Breast epithelium (tissue), 4 donors: ENCODE measurements around the gene FEM1B. TPM values are rescaled to one million over a fixed set of nuclear protein-coding genes. Genes with fewer than 3 reads are reported as not detected.

Experiments
- DNase-seq, 2 donors: peaks; one replicate each; pipeline ENCODE4 v3.0.0-alpha.2; 2019; ENCODE audit warnings: low spot score in 2 of 2
- H3K27ac ChIP-seq, 2 donors: fragments of 200-600 bp; sonication (generic) in 1 of 2; one replicate each; pipeline ENCODE4 v1.5.1; 2016 to 2019; ENCODE audit warnings: mild to moderate bottlenecking in 1 of 2
- H3K27me3 ChIP-seq, 2 donors: fragments of 200-600 bp; sonication (generic) in 1 of 2; one replicate each; pipeline versions ENCODE4 v1.5.1 to v1.6.0; 2017 to 2019; ENCODE audit warnings: control low read depth in 1 of 2, mild to moderate bottlenecking in 1 of 2
- H3K36me3 ChIP-seq: fragments of 200-600 bp; one replicate; pipeline ENCODE4 v1.5.1; 2019
- H3K4me1 ChIP-seq, 2 donors: fragments of 200-600 bp; sonication (generic); one replicate each; pipeline ENCODE4 v1.5.1; 2016 to 2019; ENCODE audit warnings: control low read depth in 1 of 2
- H3K4me3 ChIP-seq, 3 donors: fragments of 200-600 bp; sonication (generic); 1 replicate in 2 of 3; 2 replicates in 1 of 3; pipeline ENCODE4 v1.5.1; 2016 to 2019; ENCODE audit warnings: mild to moderate bottlenecking in 3 of 3, moderate library complexity in 2 of 3
- H3K9me3 ChIP-seq, 2 donors: fragments of 200-600 bp; sonication (generic) in 1 of 2; one replicate each; pipeline ENCODE4 v1.5.1; 2016 to 2019; ENCODE audit warnings: control low read depth in 1 of 2
- POLR2A ChIP-seq: fragments of 450-650 bp; IDR thresholded peaks from one replicate; pipeline ENCODE4 v1.6.1; 2016; ENCODE audit warnings: antibody characterized with exemption, mild to moderate bottlenecking, moderate library complexity
- POLR2AphosphoS5 ChIP-seq, 3 donors: sonication (generic); formaldehyde crosslinking; IDR thresholded peaks; one replicate each; pipeline ENCODE4 v1.6.1; 2017; ENCODE audit warnings: antibody characterized with exemption in 3 of 3
- intact Hi-C: fragments of 100-400 bp; cut with DNase I; formaldehyde crosslinking; loops from one replicate; pipeline ENCODE4 v1.15.1; 2023; ENCODE audit warnings: low total_unique reads
- total RNA-seq, 3 donors: library from RNA; depleted of rRNA; stranded (reverse); fragments of >200 nt; gene quantifications; one replicate each; pipeline ENCODE4 v1.1.0, GENCODE V29; 2016
- TF ChIP-seq, protein P1 (sequence below), 3 donors: fragments of 450-650 bp; IDR thresholded peaks; one replicate each; pipeline ENCODE4 v1.5.1; 2016 to 2017; ENCODE audit warnings: antibody characterized with exemption in 3 of 3, mild to moderate bottlenecking in 3 of 3, moderate library complexity in 3 of 3

FEM1B gene
- total RNA-seq, 3 donors from 2014 or later, result 48.5 to 82.7 (median 60.0) TPM

DNA sequence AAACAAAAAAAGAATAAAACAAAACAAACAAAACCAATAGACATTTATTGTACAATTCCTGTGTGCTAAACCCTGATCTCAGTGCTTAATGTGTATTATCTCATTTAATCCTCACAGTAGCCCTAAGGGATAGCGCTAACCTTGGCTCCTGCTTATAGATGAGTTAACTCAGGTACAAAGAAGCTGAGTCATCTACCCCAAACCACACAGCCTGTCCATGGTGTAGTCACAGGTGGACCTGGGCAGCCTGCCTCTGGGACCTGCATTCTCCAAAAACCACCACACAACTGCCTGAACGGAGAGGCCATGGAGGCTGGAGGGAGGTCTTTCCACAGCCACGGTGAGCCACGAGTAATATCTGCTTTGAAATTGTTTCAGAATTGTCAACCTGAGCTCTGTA lies 42.5 kb upstream of the FEM1B start:
- Histone ChIP-seq H3K27me3 (no peaks in the 10 kb centered on the region), H3K27ac (no peak overlapping the region), H3K36me3 (no peaks in the 10 kb centered on the region), H3K4me3 (no peak overlapping the region), H3K9me3 (no peaks in the 10 kb centered on the region), H3K4me1 (no peaks in the 10 kb centered on the region)
- no peak for DNase-seq
- intact Hi-C loops, result loop anchor here (5.0 kb wide), 1 partner anchor 1428 kb away; no protein-coding TSS in a partner anchor
- TF ChIP-seq POLR2AphosphoS5 (IDR thresholded peaks at IDR 0.05) (no peak), POLR2A (no peak)
- TF ChIP-seq, protein P1, sequence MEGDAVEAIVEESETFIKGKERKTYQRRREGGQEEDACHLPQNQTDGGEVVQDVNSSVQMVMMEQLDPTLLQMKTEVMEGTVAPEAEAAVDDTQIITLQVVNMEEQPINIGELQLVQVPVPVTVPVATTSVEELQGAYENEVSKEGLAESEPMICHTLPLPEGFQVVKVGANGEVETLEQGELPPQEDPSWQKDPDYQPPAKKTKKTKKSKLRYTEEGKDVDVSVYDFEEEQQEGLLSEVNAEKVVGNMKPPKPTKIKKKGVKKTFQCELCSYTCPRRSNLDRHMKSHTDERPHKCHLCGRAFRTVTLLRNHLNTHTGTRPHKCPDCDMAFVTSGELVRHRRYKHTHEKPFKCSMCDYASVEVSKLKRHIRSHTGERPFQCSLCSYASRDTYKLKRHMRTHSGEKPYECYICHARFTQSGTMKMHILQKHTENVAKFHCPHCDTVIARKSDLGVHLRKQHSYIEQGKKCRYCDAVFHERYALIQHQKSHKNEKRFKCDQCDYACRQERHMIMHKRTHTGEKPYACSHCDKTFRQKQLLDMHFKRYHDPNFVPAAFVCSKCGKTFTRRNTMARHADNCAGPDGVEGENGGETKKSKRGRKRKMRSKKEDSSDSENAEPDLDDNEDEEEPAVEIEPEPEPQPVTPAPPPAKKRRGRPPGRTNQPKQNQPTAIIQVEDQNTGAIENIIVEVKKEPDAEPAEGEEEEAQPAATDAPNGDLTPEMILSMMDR (IDR thresholded peaks at IDR 0.05), result no peak

DNA sequence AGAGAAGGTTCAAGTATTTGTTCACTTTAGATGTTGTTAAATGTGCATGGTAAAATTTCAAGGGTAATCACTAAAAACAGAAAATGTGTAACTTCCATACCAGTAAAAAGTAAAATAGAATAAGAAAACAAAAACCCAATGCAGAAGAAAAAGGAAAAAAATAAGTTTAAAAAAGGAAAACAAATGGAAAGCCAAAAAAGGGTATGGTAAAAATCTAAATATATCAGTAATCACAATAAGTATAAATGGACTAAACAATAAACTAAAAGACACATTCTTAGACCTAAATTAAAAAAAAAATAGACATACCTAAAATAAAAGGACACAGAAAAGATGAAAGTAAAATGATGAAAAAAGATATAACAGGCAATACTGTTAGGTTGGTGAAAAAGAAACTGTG lies 38.5 kb upstream of the FEM1B start:
- Histone ChIP-seq H3K9me3 (peaks cover 0 to 2% of the 10 kb centered on the region in 2 donors), H3K4me1 (no peaks in the 10 kb centered on the region), H3K4me3 (no peak overlapping the region), H3K27me3 (no peaks in the 10 kb centered on the region), H3K27ac (no peak overlapping the region), H3K36me3 (no peaks in the 10 kb centered on the region)
- TF ChIP-seq, protein P1 (IDR thresholded peaks at IDR 0.05), result no peak
- TF ChIP-seq POLR2AphosphoS5 (IDR thresholded peaks at IDR 0.05) (no peak), POLR2A (no peak)
- DNase-seq, result no peak
- intact Hi-C loops, result loop anchor here (5.0 kb wide), 1 partner anchor 1432 kb away; no protein-coding TSS in a partner anchor

DNA sequence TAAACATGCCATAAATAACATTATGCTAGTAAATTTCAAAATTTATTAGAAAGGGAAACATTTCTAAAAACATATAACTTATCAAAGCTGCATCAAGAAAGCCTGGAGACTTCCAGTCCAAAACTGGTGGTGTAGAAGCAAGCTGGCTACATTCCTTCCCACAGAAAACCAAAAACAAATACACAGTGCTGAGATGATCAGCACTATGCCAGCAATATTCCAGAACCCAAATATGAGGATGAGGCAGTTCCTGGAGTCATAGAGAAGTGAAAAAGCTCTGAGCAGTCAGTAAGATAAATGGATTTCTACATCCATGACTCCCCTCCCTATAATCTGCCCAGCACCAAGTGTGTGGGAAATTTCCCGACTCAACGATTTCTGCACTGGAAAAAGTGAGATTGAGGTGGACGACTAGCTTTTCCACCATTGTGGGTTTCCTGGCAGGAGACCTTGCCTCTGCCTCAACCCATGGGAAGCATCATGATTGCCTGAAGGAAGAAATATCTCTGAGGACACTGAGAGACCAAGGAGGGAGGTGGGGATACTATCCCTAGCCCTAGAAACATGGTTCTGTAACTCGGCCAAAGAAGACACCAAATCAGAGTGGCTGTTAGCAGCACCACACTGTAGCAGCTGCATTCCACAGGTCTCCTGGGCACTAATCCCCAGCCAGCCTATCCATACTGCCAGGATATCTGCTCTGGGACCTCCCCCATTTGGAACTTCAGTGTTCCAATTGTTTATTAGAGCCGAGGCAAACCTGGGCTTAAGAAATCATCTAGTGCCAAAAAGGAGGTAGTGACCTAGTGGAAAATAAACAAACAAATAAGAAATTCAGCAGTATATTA lies 36.2 kb upstream of the FEM1B start:
- no peak for DNase-seq
- TF ChIP-seq POLR2A (no peak), POLR2AphosphoS5 (IDR thresholded peaks at IDR 0.05) (no peak)
- TF ChIP-seq, protein P1 (IDR thresholded peaks at IDR 0.05), result no peak
- no peak overlapping the region for H3K27ac ChIP-seq
- H3K36me3 ChIP-seq, result no peaks in the 10 kb centered on the region
- H3K9me3 ChIP-seq, result peaks cover 6 to 8% of the 10 kb centered on the region in 2 donors
- H3K4me1 ChIP-seq, result no peaks in the 10 kb centered on the region
- no peaks in the 10 kb centered on the region for H3K27me3 ChIP-seq
- intact Hi-C loops, result no loop called here
- no peak overlapping the region for H3K4me3 ChIP-seq

DNA sequence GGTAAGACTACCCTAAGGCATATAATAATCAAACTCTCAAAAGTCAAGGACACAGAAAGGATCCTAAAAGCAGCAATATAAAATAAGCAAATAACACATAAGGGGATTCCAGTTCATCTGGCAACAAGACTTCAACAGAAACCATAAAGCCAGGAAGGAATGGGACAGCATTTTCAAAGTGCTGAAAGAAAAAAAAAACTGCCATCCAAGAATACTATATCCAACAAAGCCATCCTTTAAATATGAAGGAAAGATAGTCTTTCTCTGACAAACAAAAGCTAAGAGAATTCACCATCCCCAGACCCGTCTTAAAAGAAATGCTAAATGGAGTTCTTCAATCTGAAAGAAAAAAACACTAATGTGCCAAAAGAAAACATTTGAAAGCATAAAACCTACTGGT lies 33.3 kb upstream of the FEM1B start:
- intact Hi-C loops, result no loop called here

More for the DNA sequence above, 33.3 kb upstream of the FEM1B start:
- H3K4me3 ChIP-seq, result no peak overlapping the region
- no peak for DNase-seq
- H3K27ac ChIP-seq, result no peak overlapping the region
- H3K36me3 ChIP-seq, result no peaks in the 10 kb centered on the region
- H3K4me1 ChIP-seq, result no peaks in the 10 kb centered on the region
- peaks cover 6 to 8% of the 10 kb centered on the region in 2 donors for H3K9me3 ChIP-seq
- TF ChIP-seq, protein P1 (IDR thresholded peaks at IDR 0.05), result no peak
- TF ChIP-seq POLR2A, result no peak
- TF ChIP-seq POLR2AphosphoS5 (IDR thresholded peaks at IDR 0.05), result no peak
- H3K27me3 ChIP-seq, result no peaks in the 10 kb centered on the region
